ENCODE measurements around the gene CSRNP3. TPM values are rescaled to one million over a fixed set of nuclear protein-coding genes. Genes with fewer than 3 reads are reported as not detected.

Gene CSRNP3
- total RNA-seq, 1 experiment from 2014 or later, result not detected

DNA sequence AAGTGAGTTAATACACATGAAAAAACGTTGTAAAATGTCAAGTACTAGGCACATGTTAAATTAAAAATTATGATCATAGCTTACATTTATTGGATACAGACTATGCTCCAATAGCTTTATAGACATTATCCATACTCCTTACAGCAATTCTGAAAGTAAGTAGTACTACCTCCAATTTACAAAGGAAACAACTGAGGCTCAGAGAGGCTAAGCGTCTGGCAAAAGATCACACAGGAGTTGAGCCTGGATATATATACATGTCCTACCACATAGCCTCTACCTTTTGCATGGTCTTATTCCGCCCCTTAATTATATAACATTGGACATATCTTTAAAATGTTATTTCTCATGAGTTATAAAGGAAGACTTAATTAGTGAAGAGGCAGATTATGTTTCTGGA, 127.3 kb downstream of the CSRNP3 start:
- ATAC-seq (no peak), DNase-seq (ENCODE audit: low read depth, low spot score) (no peak)
- in situ Hi-C loops (cut with HindIII; ENCODE audit: low pct_unique_long_range_greater_than_20kb, low sequenced_read_pairs) (no loop called here), intact Hi-C loops (cut with micrococcal nuclease; ENCODE audit: unreplicated experiment) (no loop called here)
- Histone ChIP-seq H3K27ac (ENCODE audit: low read length) (no peak overlapping the region), H3K27me3 (ENCODE audit: control insufficient read depth, insufficient read depth, low read length) (no peaks in the 10 kb centered on the region), H3K9me3 (ENCODE audit: control insufficient read depth, insufficient read depth, low read depth, low read length) (no peaks in the 10 kb centered on the region), H3K4me3 (ENCODE audit: low read depth in 2 of 2, low read length in 2 of 2) (no peak overlapping the region), H3K36me3 (ENCODE audit: control insufficient read depth, insufficient read depth, low read length) (no peaks in the 10 kb centered on the region), H3K4me1 (ENCODE audit: control insufficient read depth, insufficient read depth, low read length) (no peaks in the 10 kb centered on the region)
- ChIA-PET CTCF (no interaction called here), POLR2A (no interaction called here)
- TF ChIP-seq, protein P1, sequence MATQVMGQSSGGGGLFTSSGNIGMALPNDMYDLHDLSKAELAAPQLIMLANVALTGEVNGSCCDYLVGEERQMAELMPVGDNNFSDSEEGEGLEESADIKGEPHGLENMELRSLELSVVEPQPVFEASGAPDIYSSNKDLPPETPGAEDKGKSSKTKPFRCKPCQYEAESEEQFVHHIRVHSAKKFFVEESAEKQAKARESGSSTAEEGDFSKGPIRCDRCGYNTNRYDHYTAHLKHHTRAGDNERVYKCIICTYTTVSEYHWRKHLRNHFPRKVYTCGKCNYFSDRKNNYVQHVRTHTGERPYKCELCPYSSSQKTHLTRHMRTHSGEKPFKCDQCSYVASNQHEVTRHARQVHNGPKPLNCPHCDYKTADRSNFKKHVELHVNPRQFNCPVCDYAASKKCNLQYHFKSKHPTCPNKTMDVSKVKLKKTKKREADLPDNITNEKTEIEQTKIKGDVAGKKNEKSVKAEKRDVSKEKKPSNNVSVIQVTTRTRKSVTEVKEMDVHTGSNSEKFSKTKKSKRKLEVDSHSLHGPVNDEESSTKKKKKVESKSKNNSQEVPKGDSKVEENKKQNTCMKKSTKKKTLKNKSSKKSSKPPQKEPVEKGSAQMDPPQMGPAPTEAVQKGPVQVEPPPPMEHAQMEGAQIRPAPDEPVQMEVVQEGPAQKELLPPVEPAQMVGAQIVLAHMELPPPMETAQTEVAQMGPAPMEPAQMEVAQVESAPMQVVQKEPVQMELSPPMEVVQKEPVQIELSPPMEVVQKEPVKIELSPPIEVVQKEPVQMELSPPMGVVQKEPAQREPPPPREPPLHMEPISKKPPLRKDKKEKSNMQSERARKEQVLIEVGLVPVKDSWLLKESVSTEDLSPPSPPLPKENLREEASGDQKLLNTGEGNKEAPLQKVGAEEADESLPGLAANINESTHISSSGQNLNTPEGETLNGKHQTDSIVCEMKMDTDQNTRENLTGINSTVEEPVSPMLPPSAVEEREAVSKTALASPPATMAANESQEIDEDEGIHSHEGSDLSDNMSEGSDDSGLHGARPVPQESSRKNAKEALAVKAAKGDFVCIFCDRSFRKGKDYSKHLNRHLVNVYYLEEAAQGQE (IDR thresholded peaks at IDR 0.05; ENCODE audit: insufficient read depth in 1 of 2, low read depth in 2 of 2, low read length in 1 of 2), result no peak
- TF ChIP-seq TCF7L2 (IDR thresholded peaks at IDR 0.05; ENCODE audit: low read depth, low read length), result no peak
- TF ChIP-seq POLR2AphosphoS5 (IDR thresholded peaks at IDR 0.05; ENCODE audit: low read depth, low read length), result no peak
- TF ChIP-seq, protein P2, sequence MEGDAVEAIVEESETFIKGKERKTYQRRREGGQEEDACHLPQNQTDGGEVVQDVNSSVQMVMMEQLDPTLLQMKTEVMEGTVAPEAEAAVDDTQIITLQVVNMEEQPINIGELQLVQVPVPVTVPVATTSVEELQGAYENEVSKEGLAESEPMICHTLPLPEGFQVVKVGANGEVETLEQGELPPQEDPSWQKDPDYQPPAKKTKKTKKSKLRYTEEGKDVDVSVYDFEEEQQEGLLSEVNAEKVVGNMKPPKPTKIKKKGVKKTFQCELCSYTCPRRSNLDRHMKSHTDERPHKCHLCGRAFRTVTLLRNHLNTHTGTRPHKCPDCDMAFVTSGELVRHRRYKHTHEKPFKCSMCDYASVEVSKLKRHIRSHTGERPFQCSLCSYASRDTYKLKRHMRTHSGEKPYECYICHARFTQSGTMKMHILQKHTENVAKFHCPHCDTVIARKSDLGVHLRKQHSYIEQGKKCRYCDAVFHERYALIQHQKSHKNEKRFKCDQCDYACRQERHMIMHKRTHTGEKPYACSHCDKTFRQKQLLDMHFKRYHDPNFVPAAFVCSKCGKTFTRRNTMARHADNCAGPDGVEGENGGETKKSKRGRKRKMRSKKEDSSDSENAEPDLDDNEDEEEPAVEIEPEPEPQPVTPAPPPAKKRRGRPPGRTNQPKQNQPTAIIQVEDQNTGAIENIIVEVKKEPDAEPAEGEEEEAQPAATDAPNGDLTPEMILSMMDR (IDR thresholded peaks at IDR 0.05), result no peak
- TF ChIP-seq SIN3A (IDR thresholded peaks at IDR 0.05; ENCODE audit: borderline replicate concordance, insufficient read depth, low read depth, low read length), result no peak
- BruUV-seq (replicated peaks), result no TSS peak

DNA sequence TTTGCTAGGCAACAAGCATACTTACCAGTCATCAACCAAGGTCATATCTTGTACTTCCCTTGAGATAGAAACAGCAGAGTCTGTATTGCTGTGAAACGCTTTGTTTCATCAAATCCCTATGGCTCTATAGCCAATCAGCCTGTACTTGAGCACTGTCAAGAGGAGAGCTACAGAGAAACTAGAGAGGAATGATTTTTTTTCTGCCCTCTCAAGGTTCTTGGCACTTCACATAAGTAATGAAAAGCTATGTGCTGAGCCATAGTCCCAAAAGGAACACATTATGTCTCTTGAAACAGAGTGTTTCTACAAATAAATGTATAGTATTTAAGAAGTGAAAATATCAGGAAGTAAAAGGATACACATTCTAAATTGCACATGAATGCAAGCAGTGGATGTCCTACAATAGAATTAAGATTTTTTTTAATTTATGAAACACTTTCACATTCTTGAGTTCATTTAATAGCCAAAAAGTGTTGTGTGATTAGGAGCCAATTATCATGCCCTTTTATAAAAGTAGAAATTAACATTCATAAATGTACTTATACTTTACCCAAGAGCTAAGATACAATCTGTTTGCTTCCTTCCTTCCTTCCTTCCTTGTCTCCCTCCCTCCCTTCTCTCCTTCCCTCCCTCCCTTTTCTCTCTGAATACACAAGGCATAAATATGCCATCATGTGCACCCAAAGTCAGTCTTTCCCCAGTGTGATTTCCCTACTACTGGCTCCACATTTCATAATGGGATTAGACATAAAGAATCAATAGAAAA, 131.8 kb downstream of the CSRNP3 start:
- in situ Hi-C loops (cut with HindIII; ENCODE audit: low pct_unique_long_range_greater_than_20kb, low sequenced_read_pairs), result no loop called here
- TF ChIP-seq TCF7L2 (IDR thresholded peaks at IDR 0.05; ENCODE audit: low read depth, low read length) (no peak), POLR2AphosphoS5 (IDR thresholded peaks at IDR 0.05; ENCODE audit: low read depth, low read length) (no peak), SIN3A (IDR thresholded peaks at IDR 0.05; ENCODE audit: borderline replicate concordance, insufficient read depth, low read depth, low read length) (no peak)
- TF ChIP-seq, protein P2 (IDR thresholded peaks at IDR 0.05), result no peak
- TF ChIP-seq, protein P1 (IDR thresholded peaks at IDR 0.05; ENCODE audit: insufficient read depth in 1 of 2, low read depth in 2 of 2, low read length in 1 of 2), result no peak
- POLR2A ChIA-PET, result interaction anchor here (0.7 kb wide), 1 partner anchor 1634 kb away, joined by 14 read pairs; no protein-coding TSS in a partner anchor
- CTCF ChIA-PET, result no interaction called here
- no TSS peak for BruUV-seq (replicated peaks)
- Histone ChIP-seq H3K9me3 (ENCODE audit: control insufficient read depth, insufficient read depth, low read depth, low read length) (no peaks in the 10 kb centered on the region), H3K27ac (ENCODE audit: low read length) (no peak overlapping the region), H3K36me3 (ENCODE audit: control insufficient read depth, insufficient read depth, low read length) (no peaks in the 10 kb centered on the region), H3K4me3 (ENCODE audit: low read depth in 2 of 2, low read length in 2 of 2) (no peak overlapping the region), H3K27me3 (ENCODE audit: control insufficient read depth, insufficient read depth, low read length) (no peaks in the 10 kb centered on the region), H3K4me1 (ENCODE audit: control insufficient read depth, insufficient read depth, low read length) (no peaks in the 10 kb centered on the region)
- ATAC-seq (no peak), DNase-seq (ENCODE audit: low read depth, low spot score) (no peak)
- intact Hi-C loops (cut with micrococcal nuclease; ENCODE audit: unreplicated experiment), result no loop called here

Data from Panc1 (cell line).